Trophoblast cell (in vitro differentiated cells and primary cell): Measurements from ENCODE around the gene NF2.

Source experiments
- DNase-seq, 2 donors: peaks; one replicate each; pipeline ENCODE4 v3.0.0-alpha.2; 2016
- H2AFZ ChIP-seq: 2 replicates; pipeline ENCODE4 v1.6.1; 2013; ENCODE audit warnings: low read length, moderate library complexity, mild to moderate bottlenecking; ENCODE audit not compliant: insufficient read depth, poor library complexity
- H2AK5ac ChIP-seq: 2 replicates; pipeline ENCODE4 v1.6.1; 2013; ENCODE audit warnings: mild to moderate bottlenecking, low read length
- H2BK120ac ChIP-seq: 2 replicates; pipeline ENCODE4 v1.6.1; 2013; ENCODE audit warnings: low read length, mild to moderate bottlenecking, moderate library complexity; ENCODE audit not compliant: insufficient read depth, poor library complexity
- H2BK12ac ChIP-seq: 2 replicates; pipeline ENCODE4 v1.6.1; 2013; ENCODE audit warnings: mild to moderate bottlenecking, low read length, moderate library complexity
- H2BK5ac ChIP-seq: 2 replicates; pipeline ENCODE4 v1.6.1; 2013; ENCODE audit warnings: low read length, low read depth, moderate library complexity, mild to moderate bottlenecking; ENCODE audit not compliant: poor library complexity
- H3K14ac ChIP-seq: 2 replicates; pipeline ENCODE4 v1.6.1; 2013; ENCODE audit warnings: mild to moderate bottlenecking, low read length
- H3K18ac ChIP-seq: 2 replicates; pipeline ENCODE4 v1.6.1; 2013; ENCODE audit warnings: mild to moderate bottlenecking, low read length
- H3K23ac ChIP-seq: 2 replicates; pipeline ENCODE4 v1.6.1; 2013; ENCODE audit warnings: low read length
- H3K27ac ChIP-seq: 2 replicates; pipeline ENCODE4 v1.5.1; 2013; ENCODE audit warnings: low read depth, mild to moderate bottlenecking, inconsistent platforms, low read length, moderate library complexity
- H3K27me3 ChIP-seq: 2 replicates; pipeline ENCODE4 v1.6.1; 2013; ENCODE audit warnings: inconsistent platforms, mild to moderate bottlenecking, low read length, moderate library complexity; ENCODE audit not compliant: insufficient read depth
- H3K36me3 ChIP-seq, 2 experiments: 1 replicate in 1 of 2; 2 replicates in 1 of 2; pipeline ENCODE4 v1.6.1; 2013; ENCODE audit warnings: low read length in 2 of 2, mild to moderate bottlenecking in 2 of 2, moderate library complexity in 1 of 2; ENCODE audit not compliant: insufficient read depth in 2 of 2, control insufficient read depth in 1 of 2
- H3K4ac ChIP-seq: 2 replicates; pipeline ENCODE4 v1.6.1; 2013; ENCODE audit warnings: low read depth, mild to moderate bottlenecking, low read length, moderate library complexity
- H3K4me1 ChIP-seq, 2 experiments: 1 replicate in 1 of 2; 2 replicates in 1 of 2; pipeline ENCODE4 v1.6.1; 2013; ENCODE audit warnings: low read length in 2 of 2, mild to moderate bottlenecking in 2 of 2, moderate library complexity in 1 of 2; ENCODE audit not compliant: insufficient read depth in 2 of 2, control insufficient read depth in 1 of 2
- H3K4me2 ChIP-seq: 2 replicates; pipeline ENCODE4 v1.6.1; 2013; ENCODE audit warnings: inconsistent platforms, mild to moderate bottlenecking, low read length, moderate library complexity
- H3K4me3 ChIP-seq: 2 replicates; pipeline ENCODE4 v1.5.1; 2013; ENCODE audit warnings: mild to moderate bottlenecking, low read depth, low read length, inconsistent platforms
- H3K79me1 ChIP-seq: one replicate; pipeline ENCODE4 v1.6.1; 2013; ENCODE audit warnings: low read length
- H3K79me2 ChIP-seq: 2 replicates; pipeline ENCODE4 v1.6.1; 2013; ENCODE audit warnings: low read length, mild to moderate bottlenecking; ENCODE audit not compliant: control insufficient read depth, insufficient read depth, poor library complexity
- H3K9ac ChIP-seq: 2 replicates; pipeline ENCODE4 v1.6.1; 2013; ENCODE audit warnings: mild to moderate bottlenecking, low read length
- H3K9me3 ChIP-seq: 2 replicates; pipeline ENCODE4 v1.6.1; 2013; ENCODE audit warnings: low read depth, mild to moderate bottlenecking, control low read depth, inconsistent platforms, low read length; ENCODE audit not compliant: insufficient read depth
- H4K12ac ChIP-seq: 2 replicates; pipeline ENCODE4 v1.6.1; 2013; ENCODE audit warnings: low read depth, mild to moderate bottlenecking, low read length, moderate library complexity
- H4K8ac ChIP-seq: 2 replicates; pipeline ENCODE4 v1.6.1; 2013; ENCODE audit warnings: low read depth, mild to moderate bottlenecking, low read length, moderate library complexity
- H4K91ac ChIP-seq: one replicate; pipeline ENCODE4 v1.6.1; 2013; ENCODE audit warnings: low read depth, mild to moderate bottlenecking, low read length, moderate library complexity
- WGBS: extraction: QIAGEN DNeasy Blood & Tissue Kit; methylation state at CpG from one replicate; pipeline ENCODE4 v1.1.7; 2013; ENCODE audit warnings: missing lambda C conversion rate; ENCODE audit not compliant: insufficient read length, insufficient coverage; ENCODE audit errors: extremely low coverage; 5-methylcytosine and 5-hydroxymethylcytosine counted together

Gene NF2

DNA sequence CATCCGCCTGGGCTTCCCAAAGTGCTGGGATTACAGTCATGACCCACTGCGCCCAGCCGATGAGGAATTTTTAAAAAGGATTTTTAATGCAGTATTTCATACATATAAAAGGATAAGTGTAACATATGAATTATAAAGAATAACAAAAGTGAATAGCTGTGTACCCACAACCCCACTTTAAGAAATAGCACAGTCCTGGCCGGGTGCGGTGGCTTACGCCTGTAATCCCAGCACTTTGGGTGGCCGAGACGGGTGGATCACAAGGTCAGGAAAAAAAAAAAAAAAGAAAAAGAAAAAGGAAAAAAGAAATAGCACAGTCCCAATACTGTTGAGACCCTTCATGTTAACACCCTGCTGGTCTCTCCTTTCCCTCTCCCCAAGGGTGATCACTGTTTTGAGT is 62.1 kb downstream of the NF2 start:
- Histone ChIP-seq H3K18ac (no peak overlapping the region), H3K4ac (no peak overlapping the region), H3K79me2 (no peaks in the 10 kb centered on the region), H2BK120ac (no peak overlapping the region), H3K27ac (no peak overlapping the region), H3K9ac (no peak overlapping the region), H2BK12ac (no peak overlapping the region), H2AK5ac (no peak overlapping the region), H3K23ac (no peak overlapping the region), H3K9me3 (no peaks in the 10 kb centered on the region), H3K27me3 (no peaks in the 10 kb centered on the region), H3K4me3 (no peak overlapping the region), H4K91ac (no peak overlapping the region), H4K8ac (no peak overlapping the region), H2AFZ (no peak overlapping the region), H3K79me1 (no peaks in the 10 kb centered on the region), H3K36me3 (peaks cover 12 to 20% of the 10 kb centered on the region in 2 experiments), H3K14ac (no peak overlapping the region), H3K4me2 (no peak overlapping the region), H4K12ac (no peak overlapping the region), H3K4me1 (peaks cover 0 to 3% of the 10 kb centered on the region in 2 experiments), H2BK5ac (no peak overlapping the region)
- no peak for DNase-seq
- no CpG with 5 or more reads among the region's 8 CpGs for WGBS

DNA sequence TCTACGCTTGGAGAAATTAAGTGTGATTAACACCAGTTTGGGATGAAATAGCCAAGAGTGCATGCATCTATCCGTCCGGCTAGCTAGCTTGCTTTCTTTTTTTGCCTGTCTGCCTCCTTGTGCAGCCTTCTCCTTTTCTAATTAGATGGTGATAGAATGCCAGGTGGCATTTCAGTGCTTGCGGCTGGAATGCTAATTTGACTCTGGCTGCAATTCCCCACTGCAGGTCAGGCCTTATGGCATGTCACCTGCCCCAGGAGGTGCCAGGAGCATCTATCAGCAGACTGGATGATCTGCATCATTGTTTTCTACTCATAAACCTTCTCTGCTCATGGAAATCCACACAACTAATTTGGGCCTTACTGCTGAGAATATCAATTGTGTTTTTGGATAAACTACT is 65.2 kb downstream of the NF2 start:
- Histone ChIP-seq H2BK120ac (no peak overlapping the region), H2BK5ac (no peak overlapping the region), H3K4ac (no peak overlapping the region), H3K4me2 (no peak overlapping the region), H3K36me3 (peaks cover 15 to 27% of the 10 kb centered on the region in 2 experiments), H3K27me3 (no peaks in the 10 kb centered on the region), H2AFZ (no peak overlapping the region), H3K18ac (no peak overlapping the region), H3K79me1 (no peaks in the 10 kb centered on the region), H4K12ac (no peak overlapping the region), H3K14ac (no peak overlapping the region), H3K9me3 (peaks cover 2% of the 10 kb centered on the region), H3K27ac (no peak overlapping the region), H2BK12ac (no peak overlapping the region), H2AK5ac (no peak overlapping the region), H3K23ac (no peak overlapping the region), H4K8ac (no peak overlapping the region), H3K4me1 (peaks cover 0 to 3% of the 10 kb centered on the region in 2 experiments), H4K91ac (no peak overlapping the region), H3K9ac (no peak overlapping the region), H3K4me3 (no peak overlapping the region), H3K79me2 (no peaks in the 10 kb centered on the region)
- WGBS: no CpG with 5 or more reads among the region's 4 CpGs
- no peak for DNase-seq

DNA sequence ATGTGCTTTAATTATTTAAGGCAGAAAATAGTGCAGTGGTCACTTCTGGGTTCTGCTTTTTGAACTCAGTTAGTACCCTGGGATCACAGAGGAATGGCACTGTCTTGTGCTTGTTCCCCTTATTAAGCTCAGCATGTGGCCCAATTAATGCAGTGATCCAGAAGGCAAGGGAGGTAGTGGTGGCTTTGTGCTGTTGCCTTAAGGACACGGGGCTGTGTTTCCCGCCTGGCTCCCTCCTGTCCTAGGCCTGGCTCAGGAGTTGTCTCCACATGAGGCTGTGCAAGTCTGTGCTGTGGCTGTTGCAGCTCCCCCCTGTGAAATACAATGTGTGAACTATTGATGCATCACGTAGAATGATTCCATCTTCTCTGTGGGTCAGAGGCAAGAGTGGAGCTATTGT is 67.2 kb downstream of the NF2 start:
- H4K12ac ChIP-seq: no peak overlapping the region
- no peak overlapping the region for H2AK5ac ChIP-seq
- H3K4ac ChIP-seq: no peak overlapping the region
- H3K4me3 ChIP-seq: no peak overlapping the region
- no peak overlapping the region for H3K27ac ChIP-seq
- peaks cover 2 to 3% of the 10 kb centered on the region in 2 experiments for H3K4me1 ChIP-seq
- no peak overlapping the region for H3K4me2 ChIP-seq
- peaks cover 4% of the 10 kb centered on the region for H3K9me3 ChIP-seq
- no peak overlapping the region for H2BK120ac ChIP-seq
- no peak for DNase-seq
- H3K23ac ChIP-seq: no peak overlapping the region
- no peak overlapping the region for H4K91ac ChIP-seq
- WGBS: no CpG with 5 or more reads among the region's 3 CpGs
- H3K14ac ChIP-seq: no peak overlapping the region
- no peaks in the 10 kb centered on the region for H3K27me3 ChIP-seq
- no peak overlapping the region for H2BK12ac ChIP-seq
- no peak overlapping the region for H2BK5ac ChIP-seq
- no peak overlapping the region for H3K9ac ChIP-seq
- H3K79me1 ChIP-seq: no peaks in the 10 kb centered on the region
- no peaks in the 10 kb centered on the region for H3K79me2 ChIP-seq
- peaks cover 18 to 35% of the 10 kb centered on the region in 2 experiments for H3K36me3 ChIP-seq
- H3K18ac ChIP-seq: no peak overlapping the region
- no peak overlapping the region for H2AFZ ChIP-seq
- no peak overlapping the region for H4K8ac ChIP-seq

DNA sequence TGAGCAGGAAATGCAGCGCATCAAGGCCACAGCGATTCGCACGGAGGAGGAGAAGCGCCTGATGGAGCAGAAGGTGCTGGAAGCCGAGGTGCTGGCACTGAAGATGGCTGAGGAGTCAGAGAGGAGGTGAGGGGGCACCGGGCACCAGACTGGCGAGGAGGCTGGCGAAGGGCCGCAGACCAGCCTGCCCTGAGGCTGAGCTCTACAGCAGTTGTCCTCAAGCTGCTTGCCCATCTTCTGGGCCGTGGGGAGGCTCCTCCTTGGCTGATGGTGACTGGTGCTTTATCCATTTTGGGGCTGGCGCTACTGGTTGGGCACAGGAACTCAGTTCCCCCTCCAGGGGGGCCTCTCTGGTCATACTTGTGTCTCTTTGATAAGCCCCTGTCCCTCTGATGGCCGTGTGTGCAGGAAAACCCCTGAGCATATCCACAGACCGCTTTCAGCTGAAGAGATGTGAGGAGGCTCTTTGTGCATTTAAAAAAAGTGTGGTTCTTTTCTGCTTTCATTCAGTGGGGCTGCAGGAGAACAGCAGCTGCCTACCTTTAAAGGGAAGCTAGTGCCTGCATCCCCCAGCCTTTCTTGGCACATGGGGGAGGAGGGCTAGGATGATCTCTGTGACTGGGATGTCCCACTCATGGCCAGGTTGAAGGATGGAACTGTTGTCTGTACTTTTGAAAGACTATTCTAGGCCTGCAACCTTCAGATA is 70.1 kb downstream of the NF2 start:
- H4K91ac ChIP-seq: no peak overlapping the region
- H3K79me1 ChIP-seq: no peaks in the 10 kb centered on the region
- no peak overlapping the region for H2BK12ac ChIP-seq
- H3K27me3 ChIP-seq: no peaks in the 10 kb centered on the region
- H3K4me1 ChIP-seq: peaks cover 2 to 3% of the 10 kb centered on the region in 2 experiments
- no peak overlapping the region for H2AFZ ChIP-seq
- no peak overlapping the region for H3K23ac ChIP-seq
- peaks cover 18 to 37% of the 10 kb centered on the region in 2 experiments for H3K36me3 ChIP-seq
- H3K4me2 ChIP-seq: no peak overlapping the region
- H3K4me3 ChIP-seq: no peak overlapping the region
- no peak overlapping the region for H2BK120ac ChIP-seq
- no peaks in the 10 kb centered on the region for H3K79me2 ChIP-seq
- H3K4ac ChIP-seq: no peak overlapping the region
- H2BK5ac ChIP-seq: no peak overlapping the region
- H3K9ac ChIP-seq: no peak overlapping the region
- H3K14ac ChIP-seq: no peak overlapping the region
- no peak overlapping the region for H3K18ac ChIP-seq
- no peak overlapping the region for H4K8ac ChIP-seq
- WGBS: no CpG with 5 or more reads among the region's 14 CpGs
- H2AK5ac ChIP-seq: no peak overlapping the region
- DNase-seq: no peak
- H3K27ac ChIP-seq: no peak overlapping the region
- H4K12ac ChIP-seq: no peak overlapping the region
- peaks cover 5% of the 10 kb centered on the region for H3K9me3 ChIP-seq
